ENCODE data around the gene HSPB6. TPM values are rescaled to one million over a fixed set of nuclear protein-coding genes. Genes with fewer than 3 reads are reported as not detected.
"Not testable (repeated sequence)": the region's sequence is repeated elsewhere in the genome, so short reads cannot be mapped to it uniquely, and the experiment has no call there.

Gene HSPB6
- total and polyA plus RNA-seq, 8 donors: 3.4 to 59.8 (median 14.8) TPM

GRCh38 chr19:35774274-35775045 is 17.6 kb upstream of the HSPB6 start:
- TF ChIP-seq, protein P1, sequence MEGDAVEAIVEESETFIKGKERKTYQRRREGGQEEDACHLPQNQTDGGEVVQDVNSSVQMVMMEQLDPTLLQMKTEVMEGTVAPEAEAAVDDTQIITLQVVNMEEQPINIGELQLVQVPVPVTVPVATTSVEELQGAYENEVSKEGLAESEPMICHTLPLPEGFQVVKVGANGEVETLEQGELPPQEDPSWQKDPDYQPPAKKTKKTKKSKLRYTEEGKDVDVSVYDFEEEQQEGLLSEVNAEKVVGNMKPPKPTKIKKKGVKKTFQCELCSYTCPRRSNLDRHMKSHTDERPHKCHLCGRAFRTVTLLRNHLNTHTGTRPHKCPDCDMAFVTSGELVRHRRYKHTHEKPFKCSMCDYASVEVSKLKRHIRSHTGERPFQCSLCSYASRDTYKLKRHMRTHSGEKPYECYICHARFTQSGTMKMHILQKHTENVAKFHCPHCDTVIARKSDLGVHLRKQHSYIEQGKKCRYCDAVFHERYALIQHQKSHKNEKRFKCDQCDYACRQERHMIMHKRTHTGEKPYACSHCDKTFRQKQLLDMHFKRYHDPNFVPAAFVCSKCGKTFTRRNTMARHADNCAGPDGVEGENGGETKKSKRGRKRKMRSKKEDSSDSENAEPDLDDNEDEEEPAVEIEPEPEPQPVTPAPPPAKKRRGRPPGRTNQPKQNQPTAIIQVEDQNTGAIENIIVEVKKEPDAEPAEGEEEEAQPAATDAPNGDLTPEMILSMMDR (IDR thresholded peaks at IDR 0.05): no peak
- FAIRE-seq (no peak), ATAC-seq (no peak), DNase-seq (peak in 2 of 6 donors; percentile 32 to 57)
- H3K27ac ChIP-seq: no peak overlapping the region
- no peaks in the 10 kb centered on the region for H3K9me3 ChIP-seq
- H3K4me1 ChIP-seq: no peaks in the 10 kb centered on the region
- WGBS, 2 donors: 20 to 32% methylated on average over 16 of the region's 16 CpGs
- H3K4me3 ChIP-seq: peak overlapping the region in 2 of 4 donors; percentile 70 to 80
- H3K36me3 ChIP-seq: no peaks in the 10 kb centered on the region
- no peaks in the 10 kb centered on the region for H3K27me3 ChIP-seq
- intact Hi-C loops (cut with DNase I): no loop called here

- FAIRE-seq: no peak
- H3K27me3 ChIP-seq: no peaks in the 10 kb centered on the region
- intact Hi-C loops (cut with DNase I): no loop called here
- no peak for ATAC-seq
- H3K4me3 ChIP-seq: no peak overlapping the region
- TF ChIP-seq, protein P1 (IDR thresholded peaks at IDR 0.05): no peak
- no peaks in the 10 kb centered on the region for H3K4me1 ChIP-seq
- H3K36me3 ChIP-seq: no peaks in the 10 kb centered on the region
- H3K9me3 ChIP-seq: no peaks in the 10 kb centered on the region
- no peak overlapping the region for H3K27ac ChIP-seq
- DNase-seq: no peak
- WGBS, 2 donors: 40 to 46% methylated on average over 9 of the region's 9 CpGs
Measured at GRCh38 chr19:35773020-35773806, 16.4 kb upstream of the HSPB6 start.

- H3K27me3 ChIP-seq; H3K9me3 ChIP-seq; ATAC-seq; H3K27ac ChIP-seq; H3K4me1 ChIP-seq; H3K36me3 ChIP-seq; intact Hi-C loops (cut with DNase I); H3K4me3 ChIP-seq; DNase-seq; FAIRE-seq: not testable (repeated sequence)
- 93 to 96% methylated on average over 5 of the region's 5 CpGs for WGBS, 2 donors
Measured at GRCh38 chr19:35772362-35772761, 15.5 kb upstream of the HSPB6 start.

DNA sequence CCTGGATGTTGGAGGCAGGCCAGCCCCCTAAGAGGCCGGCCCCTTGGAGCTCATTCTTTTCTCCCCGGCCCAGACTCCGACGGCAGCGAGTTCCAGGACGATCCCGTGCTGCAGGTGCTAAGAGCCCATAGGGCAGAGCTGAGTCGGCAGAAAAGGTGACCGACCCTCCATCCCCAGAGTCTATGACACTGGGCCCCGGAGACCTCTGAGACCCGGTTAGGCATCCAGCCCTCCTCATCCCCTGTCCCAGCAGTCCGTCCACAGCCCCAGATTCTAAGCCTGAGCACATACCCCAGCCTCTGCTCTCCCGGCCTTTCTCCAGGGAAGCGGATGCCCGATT is 11.2 kb upstream of the HSPB6 start:
- 43 to 44% methylated on average over 15 of the region's 15 CpGs for WGBS, 2 donors
- TF ChIP-seq, protein P1 (IDR thresholded peaks at IDR 0.05): no peak
- intact Hi-C loops (cut with DNase I): no loop called here
- no peak overlapping the region for H3K4me3 ChIP-seq
- no peak overlapping the region for H3K27ac ChIP-seq
- no peaks in the 10 kb centered on the region for H3K9me3 ChIP-seq
- DNase-seq: no peak
- no peak for ATAC-seq
- H3K36me3 ChIP-seq: no peaks in the 10 kb centered on the region
- no peak for FAIRE-seq
- no peaks in the 10 kb centered on the region for H3K27me3 ChIP-seq
- H3K4me1 ChIP-seq: peaks cover 0 to 3% (median 0%) of the 10 kb centered on the region in 3 donors

DNA sequence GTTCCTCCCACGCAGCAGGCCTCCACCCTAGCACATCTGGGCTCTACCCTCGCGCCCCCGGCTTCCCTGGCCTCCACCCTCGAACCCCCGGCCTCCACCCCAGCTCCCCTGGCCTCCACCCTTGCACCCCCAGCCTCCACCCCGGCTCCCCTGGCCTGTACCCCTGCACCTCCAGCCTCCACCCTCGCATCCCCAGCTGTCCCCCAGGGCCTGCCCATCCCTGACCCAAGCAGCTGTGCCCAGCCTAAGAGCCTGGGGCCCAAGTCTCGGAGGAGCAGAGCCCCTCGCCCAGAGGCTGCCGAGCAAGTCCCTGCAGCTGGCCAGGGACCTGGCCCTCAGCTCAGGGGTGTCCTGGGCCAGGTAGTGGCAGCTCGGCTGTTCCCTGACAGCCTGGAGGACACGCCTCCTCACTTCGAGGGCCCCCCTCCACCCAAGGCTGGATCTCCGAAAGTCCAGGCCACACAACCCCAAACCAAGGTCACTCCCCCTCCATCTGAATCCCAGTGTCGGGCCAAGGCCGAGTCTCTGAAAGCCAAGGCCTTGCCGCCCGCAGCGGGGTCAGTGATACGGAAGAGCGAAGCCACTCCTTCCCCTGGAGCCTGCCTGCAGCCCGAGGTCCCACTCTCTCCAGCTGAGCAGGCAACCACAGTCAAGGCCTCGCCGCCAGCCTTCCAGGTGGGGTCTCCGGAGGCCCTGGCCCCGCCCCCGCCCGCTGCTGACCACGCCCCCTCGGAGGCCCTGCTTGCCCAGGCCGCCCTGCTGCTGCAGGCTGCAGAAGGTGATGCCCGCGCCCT is 10.7 kb upstream of the HSPB6 start:
- intact Hi-C loops (cut with DNase I): no loop called here
- H3K4me1 ChIP-seq: peaks cover 0 to 3% (median 0%) of the 10 kb centered on the region in 3 donors
- H3K9me3 ChIP-seq: no peaks in the 10 kb centered on the region
- FAIRE-seq (no peak), ATAC-seq (peak; percentile 60 to 95 (median 80)), DNase-seq (peak; percentile 64 to 85 (median 68))
- no peaks in the 10 kb centered on the region for H3K27me3 ChIP-seq
- H3K36me3 ChIP-seq: no peaks in the 10 kb centered on the region
- TF ChIP-seq, protein P1 (IDR thresholded peaks at IDR 0.05): no peak
- H3K27ac ChIP-seq: peak overlapping the region in 1 of 4 donors; percentile 33
- 36 to 38% methylated on average over 34 of the region's 34 CpGs for WGBS, 2 donors
- H3K4me3 ChIP-seq: no peak overlapping the region
